Left renal cortex interstitium (tissue), 4 donors: Measurements from ENCODE around the gene REC114. TPM values are rescaled to one million over a fixed set of nuclear protein-coding genes. Genes with fewer than 3 reads are reported as not detected.
"Not testable (repeated sequence)": the region's sequence is repeated elsewhere in the genome, so short reads cannot be mapped to it uniquely, and the experiment has no call there.

Source experiments
- DNase-seq, 4 donors: peaks; one replicate each; pipeline ENCODE4 v3.0.0-alpha.2; 2013; ENCODE audit warnings: low read depth in 4 of 4, low spot score in 2 of 4, missing footprints in 1 of 4
- polyA plus RNA-seq, 4 donors: library from polyadenylated mRNA; unstranded; fragments of 120-200 nt; gene quantifications; one replicate each; pipeline ENCODE4 v1.2.1, GENCODE V29; 2013; ENCODE audit not compliant: insufficient read length in 4 of 4

Gene REC114, protein sequence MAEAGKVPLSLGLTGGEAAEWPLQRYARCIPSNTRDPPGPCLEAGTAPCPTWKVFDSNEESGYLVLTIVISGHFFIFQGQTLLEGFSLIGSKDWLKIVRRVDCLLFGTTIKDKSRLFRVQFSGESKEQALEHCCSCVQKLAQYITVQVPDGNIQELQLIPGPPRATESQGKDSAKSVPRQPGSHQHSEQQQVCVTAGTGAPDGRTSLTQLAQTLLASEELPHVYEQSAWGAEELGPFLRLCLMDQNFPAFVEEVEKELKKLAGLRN
- polyA plus RNA-seq = under 1 TPM in 1 of 4 donors, not detected in 3; 0.18 TPM

DNA sequence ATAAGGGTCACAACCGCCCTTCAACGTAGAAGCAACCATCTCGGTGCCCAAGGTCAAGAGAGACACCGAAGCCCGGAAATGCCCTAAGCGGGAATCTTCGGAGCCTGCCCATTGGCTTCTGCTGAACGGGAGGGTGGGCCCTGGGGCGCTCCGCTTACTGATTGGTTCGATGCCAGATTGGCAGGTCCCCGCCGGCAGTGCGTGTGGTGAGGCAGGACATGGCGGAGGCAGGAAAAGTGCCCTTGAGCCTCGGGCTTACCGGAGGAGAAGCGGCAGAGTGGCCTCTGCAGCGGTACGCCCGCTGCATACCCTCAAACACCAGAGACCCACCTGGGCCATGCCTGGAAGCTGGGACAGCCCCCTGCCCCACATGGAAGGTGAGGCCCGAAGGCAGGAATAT, at the start of gene REC114:
TSS of gene REC114 (plus strand) at position 197 of the 400 bp plus-strand sequence. CDS start at position 219, 22 bp downstream.
- DNase-seq = no peak

- no peak for DNase-seq
Measured at GRCh38 chr15:73393336-73393735, 49.6 kb upstream of the REC114 start.

DNA sequence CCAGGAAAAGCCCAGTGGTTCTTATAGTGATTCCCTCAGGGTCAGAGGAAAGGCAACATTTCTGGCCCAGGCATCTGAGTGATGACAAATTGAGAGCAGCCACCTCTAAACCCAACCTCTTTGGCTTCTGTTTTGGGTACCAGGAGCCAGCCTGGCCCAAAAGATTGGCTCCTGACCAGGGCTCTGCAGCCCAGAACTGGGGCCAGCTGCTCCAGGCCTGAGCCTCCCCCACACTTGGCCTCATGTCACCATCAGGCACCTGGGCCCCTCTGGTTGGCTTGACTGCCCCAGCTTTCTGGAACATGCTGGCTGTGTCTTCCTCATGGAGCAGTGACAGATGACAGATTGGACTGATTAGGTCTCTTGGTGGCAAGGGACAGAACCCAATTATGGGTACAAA, 48.2 kb upstream of the REC114 start:
- no peak for DNase-seq

- no peak for DNase-seq
Measured at GRCh38 chr15:73395671-73396070, 47.3 kb upstream of the REC114 start.

DNA sequence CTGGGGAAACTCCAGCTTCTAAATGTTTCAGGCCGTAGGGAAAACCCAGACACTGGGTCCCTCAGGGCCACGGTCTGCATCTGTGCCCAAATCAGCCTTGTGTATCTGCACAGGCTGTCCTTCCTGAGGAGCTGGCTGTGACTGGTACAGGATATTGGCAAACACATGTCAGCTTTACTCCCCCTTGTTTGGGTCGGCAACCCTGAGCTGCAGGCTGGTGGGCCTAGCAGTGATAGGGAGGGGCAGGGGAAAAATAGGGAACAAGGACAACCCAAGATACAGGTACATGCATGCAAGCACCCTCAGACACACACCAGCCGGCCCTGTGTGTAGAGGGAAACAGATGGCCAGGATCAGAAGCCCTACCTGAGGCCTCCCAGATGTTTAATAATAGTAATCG, 45.5 kb upstream of the REC114 start:
- no peak for DNase-seq

DNA sequence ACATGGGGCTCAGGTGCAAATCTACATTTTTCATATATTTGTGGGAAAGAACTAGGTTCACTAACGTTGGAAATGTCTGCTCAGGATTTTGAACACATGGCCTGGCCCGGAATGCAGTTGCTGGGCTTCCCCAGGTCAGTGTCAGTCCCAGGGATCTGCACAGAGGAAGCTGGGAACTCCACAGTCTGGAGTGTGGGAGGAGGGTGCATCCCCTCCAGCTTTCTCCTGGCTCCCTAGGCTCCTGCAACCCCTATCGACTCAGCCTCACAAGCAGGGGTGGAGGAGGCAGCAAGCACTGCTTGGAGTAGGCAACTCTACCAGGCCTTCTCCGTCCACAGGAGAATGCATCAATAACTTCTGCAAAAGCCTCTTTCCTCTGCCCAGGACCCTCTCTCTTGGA, 44.1 kb upstream of the REC114 start:
- no peak for DNase-seq

- not testable (repeated sequence) for DNase-seq
Measured at GRCh38 chr15:73400222-73400621, 42.7 kb upstream of the REC114 start.

GRCh38 chr15:73403171-73403570, 39.8 kb upstream of the REC114 start:
- DNase-seq = no peak

GRCh38 chr15:73414876-73415275, 28.1 kb upstream of the REC114 start:
- no peak for DNase-seq

- no peak for DNase-seq
Measured at GRCh38 chr15:73424506-73424905, 18.5 kb upstream of the REC114 start.

DNA sequence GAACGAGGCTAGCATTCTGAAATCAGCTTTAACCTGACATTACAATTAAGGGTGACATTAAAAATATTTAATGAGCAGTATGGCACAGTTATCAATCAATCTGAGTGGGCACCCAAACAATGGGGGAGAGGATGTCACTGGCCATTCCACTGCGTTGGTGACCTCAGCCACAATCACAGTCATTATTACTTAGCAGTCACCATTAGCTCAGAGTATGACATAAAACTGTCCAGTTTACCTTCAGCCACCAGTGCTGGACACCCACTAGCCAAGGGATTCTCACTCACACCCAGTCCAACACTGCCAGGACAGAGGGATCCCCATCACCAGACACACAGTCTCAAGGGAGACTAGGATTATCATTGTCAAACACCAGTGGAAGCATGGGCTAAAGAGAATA, 17.5 kb upstream of the REC114 start:
- DNase-seq = no peak

- no peak for DNase-seq
Measured at GRCh38 chr15:73426323-73426994, 16.5 kb upstream of the REC114 start.

DNA sequence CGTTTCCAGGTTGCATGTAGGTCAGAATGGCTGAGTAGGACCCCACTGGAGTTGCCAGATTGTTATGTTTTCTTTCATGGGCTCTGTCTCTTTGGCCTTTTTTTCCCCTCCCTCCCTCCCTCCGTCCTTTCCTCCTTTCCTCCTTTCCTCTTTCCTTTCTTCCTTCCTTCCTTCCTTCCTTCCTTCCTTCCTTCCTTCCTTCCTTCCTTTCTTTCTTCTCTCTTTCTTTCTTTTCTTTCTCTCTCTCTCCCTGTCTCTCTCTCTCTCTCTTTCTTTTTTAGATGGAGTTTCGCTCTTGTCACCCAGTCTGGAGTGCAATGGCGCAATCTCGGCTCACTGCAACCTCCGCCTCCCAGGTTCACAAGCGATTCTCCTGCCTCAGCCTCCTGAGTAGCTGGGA, 11.6 kb upstream of the REC114 start:
- not testable (repeated sequence) for DNase-seq

- DNase-seq = no peak
Measured at GRCh38 chr15:73433873-73434272, 9.1 kb upstream of the REC114 start.

DNA sequence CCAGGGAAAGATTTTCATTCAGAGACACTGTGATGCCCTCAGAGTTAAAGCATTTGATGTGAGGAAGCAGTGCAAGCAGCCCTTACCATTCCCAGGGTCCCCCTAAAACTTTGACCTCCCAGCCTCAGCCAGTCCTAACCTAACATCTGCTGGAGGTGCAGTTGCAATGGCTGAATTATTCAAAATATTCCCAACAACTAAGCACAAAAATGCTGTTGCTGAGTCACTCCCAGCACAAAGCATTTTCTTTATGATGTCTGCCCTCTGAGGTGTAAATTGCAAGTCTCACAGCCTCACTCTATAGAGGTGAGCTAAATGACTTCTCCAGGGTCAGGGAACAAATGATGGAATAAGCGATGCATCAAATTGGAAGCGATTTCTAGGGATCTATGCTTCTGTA, 6.4 kb upstream of the REC114 start:
- no peak for DNase-seq

DNA sequence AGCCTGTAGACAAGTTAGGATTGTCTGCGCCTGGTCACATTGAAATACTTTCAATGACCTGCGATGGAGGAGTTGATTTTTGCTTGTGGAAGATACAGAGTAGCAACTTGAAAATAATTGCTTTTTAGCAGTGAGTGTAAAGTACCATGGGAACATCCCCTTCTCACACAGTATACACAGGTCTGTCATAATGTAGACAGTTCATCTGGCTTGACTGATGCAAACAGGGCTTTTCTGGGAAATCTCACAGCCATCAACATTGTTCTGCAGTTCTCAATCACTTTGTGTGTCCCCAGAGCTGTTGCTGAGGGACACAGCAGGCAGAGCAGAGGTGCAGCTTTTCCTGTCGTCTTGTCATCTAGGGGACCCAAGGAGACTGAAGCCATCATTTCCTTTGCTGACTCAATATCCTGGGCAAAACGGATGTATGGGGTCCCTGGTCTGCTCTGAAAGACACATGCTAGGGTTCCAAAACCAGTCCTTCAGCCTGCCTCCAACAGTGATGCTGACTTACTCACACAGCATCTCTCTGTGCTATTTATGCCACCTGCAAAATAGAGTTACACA, 5.3 kb upstream of the REC114 start:
- DNase-seq = no peak

GRCh38 chr15:73438651-73439050, 4.3 kb upstream of the REC114 start:
- no peak for DNase-seq

DNA sequence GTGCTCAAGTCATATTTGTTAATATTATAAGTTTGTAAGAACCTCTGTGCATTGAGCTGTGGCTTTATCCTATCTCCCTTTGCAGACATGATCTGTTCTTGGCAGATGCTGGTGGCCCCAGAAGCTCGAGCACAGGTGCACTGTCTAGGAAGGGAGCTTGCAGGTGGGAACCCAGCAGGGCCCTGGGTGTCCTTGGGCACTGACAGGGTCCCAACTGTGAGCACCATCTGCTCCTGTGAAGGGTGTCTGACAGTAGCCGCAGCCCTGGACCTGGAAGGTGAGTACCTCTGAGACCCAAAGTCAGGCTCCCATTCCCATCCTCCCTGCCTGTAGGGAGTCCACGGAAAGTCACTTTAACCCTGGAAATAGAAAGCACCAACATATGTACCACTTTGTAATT, 2.4 kb upstream of the REC114 start:
- no peak for DNase-seq

DNA sequence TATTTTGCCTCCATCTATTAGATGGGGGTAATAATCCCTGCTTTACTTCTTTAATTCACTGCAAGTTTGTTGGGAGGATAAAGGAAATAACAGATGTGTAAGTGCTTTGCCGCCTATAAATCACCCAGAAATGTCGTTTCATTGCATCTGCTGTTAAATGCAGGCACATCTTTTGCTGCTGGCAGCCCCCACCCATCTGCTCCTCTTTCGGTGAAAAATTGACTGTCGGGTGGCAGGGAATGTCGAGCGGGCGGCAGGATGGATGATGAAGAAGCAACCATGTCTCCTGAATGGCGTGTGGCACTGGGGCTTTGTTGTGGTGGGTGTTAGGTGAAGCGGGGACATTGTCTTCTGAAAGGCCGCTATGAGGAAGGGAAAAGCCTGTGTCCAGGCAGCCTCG, 543 bp upstream of the REC114 start:
- no peak for DNase-seq

GRCh38 chr15:73447471-73447870, 4.5 kb downstream of the REC114 start:
- not testable (repeated sequence) for DNase-seq

GRCh38 chr15:73448158-73448758, 5.3 kb downstream of the REC114 start:
- DNase-seq = not testable (repeated sequence)

DNA sequence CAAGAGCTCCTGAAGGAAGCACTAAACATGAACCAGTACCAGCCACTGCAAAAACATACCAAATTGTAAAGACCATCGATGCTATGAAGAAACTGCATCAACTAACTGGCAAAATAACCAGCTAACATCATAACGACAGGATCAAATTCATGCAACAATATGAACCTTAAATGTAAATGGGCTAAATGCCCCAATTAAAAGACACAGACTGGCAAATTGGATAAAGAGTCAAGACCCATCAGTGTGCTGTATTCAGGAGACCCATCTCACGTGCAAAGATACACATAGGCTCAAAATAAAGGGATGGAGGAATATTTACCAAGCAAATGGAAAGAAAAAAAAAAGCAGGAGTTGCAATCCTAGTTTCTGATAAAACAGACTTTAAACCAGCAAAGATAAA, 7.0 kb downstream of the REC114 start:
- not testable (repeated sequence) for DNase-seq
